GM19238 (cell line): ENCODE data around the gene PBRM1.
"Not testable (repeated sequence)": the region's sequence is repeated elsewhere in the genome, so short reads cannot be mapped to it uniquely, and the experiment has no call there.

Source experiments
- DNase-seq: peaks from one replicate; pipeline ENCODE4 v3.0.0; 2011; ENCODE audit warnings: low spot score; ENCODE audit not compliant: insufficient read length

The PBRM1 gene

DNA sequence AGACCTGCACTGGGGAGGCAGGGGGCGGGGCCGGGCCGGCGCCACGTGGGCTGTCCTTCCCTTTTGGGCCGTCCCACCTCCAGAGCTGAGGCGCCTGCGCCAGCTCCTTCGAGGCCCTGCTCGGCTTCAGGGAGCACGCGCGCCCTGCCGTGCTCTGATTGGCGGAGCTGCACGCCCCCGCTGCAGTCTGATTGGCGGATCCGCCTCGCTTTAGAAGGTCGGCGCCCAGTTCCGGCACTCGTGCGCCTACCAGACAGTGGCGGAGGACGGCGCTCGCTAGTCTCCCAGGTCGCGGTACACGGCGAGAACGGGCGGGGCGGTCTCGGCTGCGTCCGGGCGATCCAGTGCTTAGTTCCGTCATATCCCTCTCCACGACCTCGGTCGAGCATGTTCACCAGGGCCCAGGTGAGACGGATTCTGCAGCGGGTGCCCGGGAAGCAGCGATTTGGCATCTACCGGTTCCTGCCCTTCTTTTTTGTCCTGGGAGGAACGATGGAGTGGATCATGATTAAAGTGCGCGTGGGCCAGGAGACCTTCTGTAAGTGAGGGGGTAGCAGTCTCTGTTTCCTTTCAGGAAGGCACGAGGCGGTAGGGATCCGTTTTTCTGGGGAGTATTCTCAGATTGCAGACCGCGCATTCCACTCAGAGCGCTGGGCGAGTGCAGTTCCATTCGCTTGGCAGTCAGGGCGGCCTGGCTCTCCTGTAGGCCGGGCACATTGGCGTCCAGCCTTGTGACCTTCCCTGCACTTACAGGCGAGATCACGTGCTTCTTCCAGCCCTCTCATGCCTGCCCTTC, 149.1 kb downstream of the PBRM1 start, which contains the start of gene UQCC5:
UQCC5 (plus strand) TSS at position 237 of the 796 bp plus-strand sequence; CDS start at position 388, 151 bp downstream.
- DNase-seq = peak; percentile 99

DNA sequence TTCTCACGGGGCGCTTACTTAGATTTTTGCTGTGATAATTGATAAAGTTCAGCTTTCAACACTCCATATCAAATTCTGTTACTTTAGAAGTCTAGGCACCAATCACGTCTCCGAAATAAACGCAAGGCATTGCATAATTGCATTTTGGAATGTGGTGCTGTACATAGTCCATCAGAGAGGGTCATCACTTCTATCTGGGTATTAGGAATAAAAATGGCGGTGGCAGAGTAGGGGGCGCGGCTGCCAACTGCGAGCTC, 149.7 kb downstream of the PBRM1 start:
- DNase-seq = no peak

DNA sequence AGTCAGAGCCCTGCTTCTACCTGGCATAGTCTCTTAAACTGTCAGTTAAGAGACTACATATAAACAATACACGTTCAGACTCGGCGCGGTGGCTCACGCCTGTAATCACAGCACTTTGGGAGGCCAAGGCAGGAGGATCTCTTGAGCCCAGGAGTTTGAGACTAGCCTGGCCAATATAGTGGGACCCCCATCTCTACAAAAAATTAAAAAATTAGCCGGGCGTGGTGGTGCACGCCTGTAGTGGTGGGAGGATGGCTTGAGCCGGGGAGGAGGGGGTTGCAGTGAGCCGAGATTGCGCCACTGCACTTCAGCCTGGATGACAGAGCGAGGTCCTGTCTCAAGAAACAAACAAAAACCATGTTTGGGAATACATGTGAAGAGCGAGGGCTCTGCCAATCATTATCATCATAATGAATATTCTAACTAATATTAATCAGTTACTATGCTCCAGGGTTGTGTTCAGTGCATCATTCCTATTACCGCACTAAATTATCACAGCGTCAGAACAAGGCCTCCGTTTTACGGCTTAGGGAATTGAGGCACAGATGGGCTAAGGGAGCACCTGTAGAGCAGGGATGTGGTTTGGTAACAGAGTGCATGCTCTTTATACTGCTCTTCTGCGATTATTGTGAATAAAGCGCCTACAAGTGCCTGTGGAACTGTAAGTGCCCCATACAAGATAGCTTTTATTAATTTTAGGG, 150.2 kb downstream of the PBRM1 start:
- DNase-seq = no peak

DNA sequence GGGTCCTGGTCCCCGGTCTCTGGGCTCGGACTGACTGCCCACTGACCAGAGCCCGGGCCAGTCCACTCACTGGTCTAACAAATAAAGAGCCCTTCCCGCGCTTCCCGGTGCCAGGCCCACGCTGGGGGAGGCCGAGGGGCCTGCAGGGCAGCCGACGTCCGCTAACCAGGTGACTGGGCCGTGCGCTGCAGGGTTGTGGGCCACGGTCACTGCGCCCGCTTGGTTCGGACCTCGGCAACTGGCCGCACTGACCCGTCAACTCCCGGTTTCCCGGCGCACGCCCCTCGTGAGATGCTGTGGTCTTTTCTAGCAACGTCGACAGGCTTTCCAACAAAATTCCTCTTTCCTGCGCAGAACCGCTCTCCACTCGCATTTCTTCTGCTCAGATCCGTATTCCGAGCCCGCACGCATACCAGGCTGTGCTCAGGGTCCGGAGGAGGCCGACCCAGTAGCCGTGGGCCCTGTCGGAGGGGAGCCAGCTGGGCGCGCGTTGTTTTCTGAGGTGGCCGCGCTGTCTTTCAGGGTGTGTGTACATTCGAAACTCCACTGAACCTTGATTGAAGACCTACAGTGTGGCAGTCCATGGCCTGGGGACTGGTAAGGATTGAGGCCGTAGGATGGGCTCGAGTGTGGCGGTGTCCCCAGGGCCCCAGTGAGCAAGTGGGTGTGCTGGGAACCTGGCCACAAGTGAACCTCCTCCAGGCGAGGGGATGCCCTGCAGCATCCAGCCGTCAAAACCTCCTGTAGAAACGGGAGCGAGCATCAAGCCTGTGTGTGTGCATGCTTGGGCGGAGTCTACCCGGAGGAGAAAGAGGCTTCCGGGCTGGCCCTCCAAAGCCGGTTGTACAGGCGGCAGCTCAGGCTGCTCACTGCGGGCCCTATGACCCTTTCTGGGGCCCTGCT, 151.2 kb downstream of the PBRM1 start:
- no peak for DNase-seq

DNA sequence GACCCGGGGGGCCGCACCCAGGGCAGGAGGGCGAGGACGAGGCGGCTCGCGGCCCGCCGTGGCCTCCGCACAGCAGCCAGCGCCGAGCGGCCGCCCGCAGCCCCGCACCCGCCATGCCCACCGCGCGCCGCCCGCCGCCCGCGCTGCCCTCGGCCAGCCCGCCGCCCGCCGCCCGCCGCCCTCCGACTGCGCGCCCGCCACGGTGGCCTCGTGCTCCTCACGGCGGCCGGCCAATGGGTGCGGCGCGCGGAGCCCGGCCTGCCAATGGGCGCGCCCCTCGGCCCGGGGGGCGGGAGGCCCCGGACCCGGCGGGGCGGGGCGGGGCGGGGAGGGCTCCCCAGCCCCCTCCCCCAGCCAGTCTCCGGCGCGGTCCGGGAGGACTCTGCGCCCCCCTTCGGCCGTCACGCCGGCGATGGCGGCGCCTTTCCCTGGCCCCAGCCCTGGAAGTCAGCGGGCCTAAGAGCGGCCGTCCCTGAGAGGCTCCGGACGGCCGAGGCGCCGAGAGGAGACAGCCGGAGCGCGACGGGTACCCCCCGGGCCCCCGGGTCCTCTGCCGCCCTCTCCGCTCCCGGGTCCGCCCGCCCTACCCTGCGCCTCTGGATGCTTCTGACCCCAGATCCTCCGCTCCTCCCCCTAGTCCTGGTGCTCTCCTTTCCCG, 152.0 kb downstream of the PBRM1 start, which contains the start of gene NT5DC2:
NT5DC2 (minus strand) TSS at position 235 of the 658 bp plus-strand sequence; CDS start at position 115, 120 bp downstream.
- DNase-seq = peak; percentile 93

DNA sequence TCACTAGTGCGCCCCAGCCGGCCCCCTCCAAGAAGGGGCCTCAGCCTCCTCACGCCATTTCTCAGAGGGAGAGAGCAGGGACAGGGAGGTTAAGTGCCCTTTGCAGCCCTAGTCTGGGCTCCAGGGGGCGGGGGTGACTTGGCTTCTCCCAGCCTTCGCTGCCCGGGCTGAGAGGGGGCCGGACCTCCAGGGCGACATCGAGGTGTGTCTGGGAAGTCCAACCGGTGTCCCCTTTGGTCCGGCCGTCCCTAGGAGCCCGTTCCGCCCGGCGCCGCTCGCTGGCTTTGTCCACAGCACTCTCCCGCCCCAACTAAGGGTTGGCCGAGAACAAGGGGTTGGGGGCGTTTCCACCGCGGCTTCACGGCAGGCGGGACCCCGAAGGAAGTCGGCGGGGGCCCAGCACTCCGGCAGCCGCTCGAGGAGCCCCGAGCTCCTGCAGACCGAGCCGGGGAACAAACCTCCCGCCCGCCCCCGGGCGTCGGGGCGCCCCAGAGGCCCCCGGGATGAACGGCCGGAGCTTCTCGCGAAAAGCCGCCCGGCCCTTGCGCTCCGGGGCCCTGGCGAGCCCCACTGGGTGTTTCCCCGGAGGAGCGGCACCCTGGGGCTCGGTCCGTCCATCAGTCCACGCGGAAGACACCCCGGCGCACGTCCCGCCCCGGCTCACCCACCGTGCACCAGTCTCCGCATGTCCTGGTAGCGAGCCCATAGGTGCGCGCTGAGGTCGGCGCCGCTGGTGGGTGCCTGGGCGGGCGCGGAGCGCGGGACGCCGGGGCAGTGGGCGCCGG, 152.7 kb downstream of the PBRM1 start:
- peak; percentile 56 for DNase-seq

DNA sequence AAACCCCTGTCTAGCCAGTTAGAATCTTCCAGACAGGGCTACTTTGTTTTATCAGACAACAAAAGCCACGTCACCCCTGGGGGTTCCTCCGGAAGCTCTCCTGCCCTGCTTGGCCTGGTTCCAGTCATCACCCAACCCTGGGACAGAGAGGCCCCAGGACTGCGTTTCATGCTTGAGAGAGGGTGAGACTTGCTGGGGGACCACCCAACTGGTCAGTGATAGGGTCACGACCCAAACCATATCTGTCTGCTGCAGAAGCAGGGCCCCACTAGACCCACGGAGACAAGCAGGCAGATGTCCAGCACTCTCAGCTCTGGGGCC, 153.2 kb downstream of the PBRM1 start:
- DNase-seq = peak; percentile 60

DNA sequence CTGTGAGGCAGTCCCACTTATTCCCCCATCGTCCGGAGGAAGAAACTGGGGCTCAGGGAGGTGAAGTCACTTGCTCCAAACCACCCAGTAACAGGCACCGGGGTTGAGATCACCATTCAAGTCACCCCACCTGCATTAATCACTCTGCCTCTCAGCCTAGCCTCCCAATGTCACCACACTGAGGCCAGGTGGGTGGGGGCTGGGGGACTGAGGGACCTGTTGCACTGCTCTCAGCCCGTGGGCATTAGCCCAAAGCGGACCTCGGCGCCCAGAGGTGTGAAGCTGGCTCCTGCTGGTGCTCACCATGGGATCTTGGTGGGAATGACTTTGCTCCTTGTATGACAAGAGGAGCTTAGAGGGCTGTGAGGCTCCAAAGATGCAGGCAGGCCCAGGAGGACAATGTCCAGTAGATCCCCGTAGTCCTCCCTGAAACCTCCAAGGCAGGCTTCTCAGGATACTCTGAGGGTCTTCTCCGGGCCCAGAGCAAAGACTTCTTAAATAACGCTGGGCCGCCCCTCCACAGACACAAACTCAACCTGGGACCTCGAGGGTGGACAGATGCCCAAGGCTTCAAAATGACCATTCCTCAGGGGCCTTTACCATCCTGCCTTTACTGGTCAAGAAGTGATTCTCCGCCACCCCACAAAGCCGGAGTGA, 153.7 kb downstream of the PBRM1 start:
- no peak for DNase-seq

DNA sequence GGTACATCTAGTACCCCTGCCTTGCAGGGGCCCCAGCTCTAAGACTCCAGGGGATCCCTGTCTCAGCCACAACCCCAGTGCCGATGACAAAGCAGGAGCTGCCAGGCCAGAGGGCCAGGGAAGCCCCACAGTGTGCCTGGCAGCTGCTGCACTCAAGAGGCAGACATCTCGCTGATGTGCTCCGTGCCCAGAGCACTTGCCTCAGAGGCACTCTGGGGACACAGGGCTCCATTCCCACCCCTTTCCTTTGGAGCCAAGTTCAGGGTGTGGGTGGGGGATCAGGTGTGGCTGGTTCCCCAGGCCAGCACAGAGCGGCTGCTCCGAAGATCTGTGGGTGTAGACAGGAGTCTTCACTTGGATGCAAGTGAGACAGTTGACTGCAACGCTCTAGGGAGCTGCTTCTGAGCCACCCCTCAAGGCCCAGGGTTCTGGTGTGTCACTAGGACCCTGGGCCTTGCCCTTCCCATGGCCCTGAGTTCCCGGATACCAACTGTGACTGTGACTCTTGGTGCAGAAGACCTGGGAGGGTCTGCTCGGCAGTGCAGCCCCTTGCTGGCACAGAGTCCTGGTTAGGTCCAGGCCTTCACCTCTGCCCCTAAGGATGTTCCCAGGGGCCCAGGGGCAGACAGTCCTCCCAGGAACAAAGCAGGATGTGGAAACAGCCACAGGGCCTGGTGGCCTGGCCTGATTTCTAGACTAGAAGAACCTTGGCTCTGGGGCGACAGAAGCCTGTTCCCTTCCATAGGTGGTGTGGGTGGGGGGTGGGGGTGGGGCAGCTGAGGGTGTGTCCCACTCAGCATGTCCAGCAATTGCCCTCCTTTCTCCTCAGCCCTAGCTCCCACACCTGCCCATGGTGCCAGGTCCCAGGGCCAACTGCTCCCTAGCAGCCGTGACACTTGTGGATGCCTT, 154.5 kb downstream of the PBRM1 start:
- DNase-seq = no peak

DNA sequence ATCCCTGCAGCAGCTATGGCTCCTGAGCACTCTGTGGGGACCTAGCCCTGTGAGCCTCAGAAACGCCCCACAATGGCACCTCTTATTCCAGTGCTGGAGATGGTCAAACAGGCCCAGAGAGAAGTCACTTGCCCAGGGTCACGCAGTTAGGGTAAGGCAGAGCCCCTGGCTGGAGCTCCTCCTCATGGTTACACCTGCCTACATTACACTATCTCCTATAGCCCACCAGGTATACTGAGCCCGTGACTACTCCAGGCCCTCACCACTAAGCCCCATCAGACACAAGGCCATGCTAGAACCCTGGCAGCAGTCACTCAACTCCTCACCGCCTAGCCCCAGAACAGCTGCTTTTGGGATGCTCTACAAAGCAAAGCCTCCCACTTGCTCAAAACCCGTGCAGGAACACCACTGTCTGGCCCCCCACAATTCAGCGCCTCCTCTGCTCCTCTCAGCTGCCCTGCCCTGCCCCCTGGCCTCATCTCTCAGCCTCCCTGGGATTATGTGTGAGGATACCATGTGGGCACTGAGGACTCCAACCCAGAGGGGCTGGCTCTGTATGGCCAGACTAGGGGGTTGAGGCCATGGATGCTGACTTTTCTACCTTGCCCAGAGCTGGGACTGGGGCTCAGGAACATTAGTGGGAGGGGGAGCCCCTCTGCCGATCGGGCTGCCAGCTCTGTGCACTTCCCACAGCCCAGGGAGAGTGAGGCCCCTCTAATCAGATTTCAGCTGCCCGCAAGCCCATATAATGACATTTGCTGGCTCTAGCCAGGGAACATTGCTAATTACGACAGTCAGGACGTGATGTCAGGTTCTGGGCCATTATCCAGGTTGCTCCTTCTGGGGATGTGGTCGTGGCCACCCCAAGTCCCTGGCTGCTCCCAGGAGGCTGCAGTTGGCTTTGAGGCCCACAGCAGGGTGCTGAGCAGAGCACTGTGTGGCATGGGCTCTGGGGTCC, 156.1 kb downstream of the PBRM1 start:
- DNase-seq = no peak

DNA sequence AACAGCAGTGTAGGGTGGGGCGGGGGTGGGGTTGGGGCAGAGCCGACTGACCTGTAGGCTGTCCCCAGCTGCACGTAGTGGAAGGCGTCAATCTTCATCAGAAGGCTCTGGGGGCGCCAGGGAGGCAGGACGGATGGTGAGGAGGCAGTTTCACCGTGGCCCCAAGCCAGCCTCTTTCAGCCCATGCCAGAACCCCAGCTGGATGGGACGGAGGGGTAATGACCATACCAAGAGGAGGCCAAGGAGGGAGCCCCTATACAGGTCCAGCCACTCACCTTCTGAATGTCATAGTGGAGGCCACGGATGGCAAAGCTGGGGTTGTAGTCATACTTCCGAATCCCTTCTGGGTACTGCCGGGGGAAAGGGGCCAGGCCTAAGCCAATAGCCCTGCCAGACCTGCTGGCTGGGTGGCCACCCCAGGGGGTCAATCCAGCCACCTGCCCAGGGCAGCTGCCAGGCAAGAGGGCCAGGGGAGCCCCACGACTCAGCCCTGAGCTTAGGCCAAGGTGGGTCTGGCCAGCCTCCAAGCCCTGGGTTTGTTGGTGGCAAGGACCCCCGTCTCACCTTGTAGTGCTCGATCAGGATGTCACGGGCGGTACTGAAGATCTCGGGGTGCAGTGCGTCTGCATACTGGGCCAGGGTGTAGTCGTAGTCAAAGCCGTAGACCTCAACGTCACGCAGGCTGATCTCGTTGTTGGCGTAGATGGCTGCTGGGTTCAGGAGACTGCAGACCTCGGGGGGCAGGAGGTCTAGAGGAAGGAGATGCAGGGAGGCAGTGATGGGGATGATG, 156.9 kb downstream of the PBRM1 start:
- DNase-seq = no peak

DNA sequence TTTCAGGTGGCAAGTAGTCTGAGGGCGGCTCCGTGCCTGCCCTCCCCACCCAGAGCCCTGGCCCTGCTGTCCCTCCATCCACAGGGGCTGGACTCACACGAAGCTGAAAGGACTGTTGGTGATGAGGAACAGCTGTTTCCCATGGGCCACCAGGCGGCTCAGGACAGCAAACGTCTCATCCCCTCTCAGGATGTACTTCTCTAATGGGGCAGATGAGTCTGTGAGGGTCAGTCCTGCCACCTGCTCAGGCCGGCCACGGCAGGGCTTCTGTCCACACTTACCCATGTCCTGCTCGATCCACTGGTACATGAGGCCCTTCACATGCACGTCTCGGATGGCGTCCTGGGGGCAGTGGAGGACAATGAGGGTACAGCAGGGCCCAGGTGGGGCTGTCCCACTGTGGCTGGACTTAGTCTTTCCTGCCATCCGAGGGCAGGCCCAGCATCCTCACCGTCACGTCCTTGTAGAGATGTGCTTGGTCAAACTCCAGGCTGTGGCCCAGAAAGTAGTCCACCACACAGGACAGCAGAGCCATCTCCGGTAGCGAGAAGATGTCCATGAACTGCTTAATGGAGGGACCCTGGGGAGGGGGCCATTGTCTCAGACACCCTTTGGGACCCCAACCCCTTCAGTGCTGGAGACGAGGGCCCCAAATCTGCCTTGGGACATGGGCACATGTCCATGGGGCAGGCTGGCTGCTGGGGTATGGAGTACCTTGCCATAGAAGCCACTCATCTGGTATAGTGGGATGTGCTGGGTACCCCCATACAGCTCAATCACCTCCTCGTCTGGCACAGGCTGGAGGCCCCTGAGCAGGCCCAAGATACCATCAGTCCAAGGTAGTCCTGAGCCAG, 157.8 kb downstream of the PBRM1 start:
- DNase-seq = no peak

DNA sequence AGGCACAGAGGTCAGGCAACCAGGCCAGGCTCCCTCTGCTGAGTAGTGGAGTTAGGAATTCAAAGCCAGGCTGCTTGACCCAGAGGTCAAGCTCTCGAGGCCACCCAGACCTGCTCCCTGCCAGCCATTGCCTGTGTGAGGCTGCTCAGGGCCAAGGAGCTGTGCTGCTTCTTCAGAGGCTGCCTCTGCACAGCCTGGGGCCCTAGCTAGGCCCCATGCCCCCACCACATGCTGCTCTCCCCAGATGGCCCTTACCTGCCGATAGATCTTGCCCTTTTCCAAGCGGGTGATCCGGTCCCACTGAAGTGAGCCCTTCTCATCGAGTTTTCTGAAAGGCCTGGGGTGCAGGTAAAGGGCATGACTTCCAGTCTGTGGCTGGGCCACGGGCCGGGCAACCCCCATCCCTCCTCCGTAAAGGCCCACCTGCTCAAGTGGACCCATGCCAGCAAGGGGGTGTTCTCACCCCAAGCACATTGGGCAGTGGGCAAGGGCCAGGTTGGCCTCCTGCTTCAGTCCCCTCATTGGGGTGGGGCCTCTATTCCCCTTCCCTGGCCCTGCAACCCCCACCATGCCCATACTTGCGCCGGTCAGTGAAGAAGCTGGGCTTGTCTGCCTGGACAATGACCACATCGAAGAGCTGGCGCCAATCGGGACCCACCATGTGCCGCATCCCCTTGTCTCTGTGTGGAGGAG, 158.5 kb downstream of the PBRM1 start:
- DNase-seq = no peak

DNA sequence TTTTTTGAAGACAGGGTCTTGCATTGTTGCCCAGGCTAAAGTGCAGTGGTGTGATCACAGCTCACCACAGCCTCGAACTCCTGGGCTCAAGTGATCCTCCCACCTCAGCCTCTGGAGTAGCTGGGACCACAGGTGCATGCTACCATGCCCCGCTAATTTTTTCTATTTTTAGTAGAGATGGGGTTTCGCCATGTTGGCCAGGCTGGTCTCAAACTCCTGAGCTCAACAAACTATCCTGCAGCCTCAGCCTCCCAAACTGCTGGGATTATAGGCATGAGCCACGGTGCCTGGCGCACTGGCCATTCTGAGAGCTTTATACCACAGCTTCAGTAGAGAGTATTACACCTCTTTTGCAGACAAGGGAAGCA, 159.1 kb downstream of the PBRM1 start:
- DNase-seq = not testable (repeated sequence)

DNA sequence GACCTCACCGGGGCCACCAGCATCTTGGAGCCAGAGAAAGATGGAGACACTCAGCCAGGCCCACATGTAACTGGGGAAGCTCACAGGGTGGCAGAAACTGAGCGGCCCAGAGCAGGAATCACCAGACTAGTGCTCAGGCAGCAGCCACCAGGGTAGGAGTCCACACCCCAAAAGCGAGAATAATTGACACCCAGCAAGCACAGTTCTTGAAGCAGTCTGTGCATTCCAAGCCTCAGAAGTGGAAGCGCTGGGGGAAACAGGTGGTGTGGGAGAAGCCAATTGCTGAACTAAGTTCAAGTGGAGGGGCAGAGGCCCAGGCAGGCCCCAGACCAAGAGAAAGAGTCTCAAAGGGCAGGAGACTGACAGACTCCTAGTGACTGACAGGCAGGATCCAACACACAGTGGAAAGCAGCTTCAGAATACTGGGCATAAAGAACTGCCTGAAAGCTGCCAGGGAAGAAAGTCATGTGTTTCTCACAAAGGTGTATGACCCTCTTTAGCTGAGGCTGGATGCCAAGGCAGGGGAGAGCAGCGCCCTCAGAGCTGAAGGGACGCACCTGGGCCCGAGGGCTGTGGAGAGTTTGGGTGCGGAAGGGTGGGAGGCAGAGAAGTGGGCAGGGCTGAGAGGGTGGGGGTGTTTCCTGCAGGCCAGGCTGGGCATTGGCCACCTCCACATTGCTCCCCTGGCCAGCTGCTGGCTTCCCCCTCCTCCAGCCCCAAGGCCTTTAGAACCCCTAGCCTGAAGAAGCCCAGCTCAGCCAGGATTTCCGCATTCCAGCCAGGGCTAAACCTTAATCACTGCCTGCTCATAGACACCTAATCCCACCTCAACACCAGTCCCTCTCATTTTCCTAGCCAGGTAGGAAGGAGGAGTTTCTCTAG, 159.8 kb downstream of the PBRM1 start:
- DNase-seq = no peak
